DND-41 (cell line): ENCODE results near the gene SINHCAF.

Source experiments
- ATAC-seq: fragments of 200-7000 bp; cut with Tn5 transposase; 3 replicates; pipeline ENCODE4 v1.9.1; 2021; ENCODE audit warnings: low read depth; ENCODE audit not compliant: insufficient read depth
- DNase-seq: peaks from one replicate; pipeline ENCODE4 v3.0.0-alpha.2; 2020
- H2AFZ ChIP-seq: 2 replicates; pipeline ENCODE4 v1.6.0; 2012; ENCODE audit warnings: low read depth, low read length
- H3K27ac ChIP-seq: 2 replicates; pipeline ENCODE4 v1.5.1; 2012; ENCODE audit warnings: low read length, inconsistent platforms
- H3K27me3 ChIP-seq: fragments of 200-600 bp; sonication (generic); 2 replicates; pipeline ENCODE4 v1.6.0; 2012; ENCODE audit warnings: low read length, mild to moderate bottlenecking, inconsistent platforms; ENCODE audit not compliant: insufficient read depth, poor library complexity
- H3K36me3 ChIP-seq: 2 replicates; pipeline ENCODE4 v1.5.1; 2012; ENCODE audit warnings: low read length, inconsistent platforms; ENCODE audit not compliant: insufficient read depth
- H3K4me1 ChIP-seq: 2 replicates; pipeline ENCODE4 v1.5.1; 2012; ENCODE audit warnings: mild to moderate bottlenecking, low read length; ENCODE audit not compliant: insufficient read depth
- H3K4me2 ChIP-seq: 2 replicates; pipeline ENCODE4 v1.6.0; 2012; ENCODE audit warnings: mild to moderate bottlenecking, moderate library complexity, low read length, inconsistent platforms; ENCODE audit not compliant: insufficient read depth
- H3K4me3 ChIP-seq, 2 experiments: fragments of 200-600 bp in 1 of 2; shearing (Covaris generic) in 1 of 2; 2 replicates each; pipeline ENCODE4 v1.5.1; 2012 to 2016; ENCODE audit warnings: inconsistent platforms in 2 of 2, low read length in 2 of 2, mild to moderate bottlenecking in 2 of 2, low read depth in 1 of 2, moderate library complexity in 1 of 2
- H3K79me2 ChIP-seq: 2 replicates; pipeline ENCODE4 v1.6.0; 2012; ENCODE audit warnings: low read length, inconsistent platforms; ENCODE audit not compliant: insufficient read depth
- H3K9ac ChIP-seq: 2 replicates; pipeline ENCODE4 v1.6.0; 2012; ENCODE audit warnings: low read depth, mild to moderate bottlenecking, inconsistent platforms, low read length, moderate library complexity
- H3K9me3 ChIP-seq: 2 replicates; pipeline ENCODE4 v1.5.1; 2012; ENCODE audit warnings: low read length, moderate library complexity, mild to moderate bottlenecking, inconsistent platforms; ENCODE audit not compliant: insufficient read depth, severe bottlenecking
- H4K20me1 ChIP-seq: 2 replicates; pipeline ENCODE4 v1.6.0; 2012; ENCODE audit warnings: low read length; ENCODE audit not compliant: insufficient read depth
- EZH2 ChIP-seq: IDR thresholded peaks from 3 replicates; pipeline ENCODE4 v1.6.1; 2012; ENCODE audit warnings: borderline replicate concordance, low read depth, mild to moderate bottlenecking, moderate library complexity, low read length, inconsistent platforms; ENCODE audit not compliant: severe bottlenecking
- TF ChIP-seq, protein P1 (sequence below): IDR thresholded peaks from 2 replicates; pipeline ENCODE4 v1.5.1; 2012; ENCODE audit warnings: borderline replicate concordance, low read length, moderate library complexity, mild to moderate bottlenecking; ENCODE audit not compliant: poor library complexity, severe bottlenecking; ENCODE audit errors: extremely low read depth

The SINHCAF gene

DNA sequence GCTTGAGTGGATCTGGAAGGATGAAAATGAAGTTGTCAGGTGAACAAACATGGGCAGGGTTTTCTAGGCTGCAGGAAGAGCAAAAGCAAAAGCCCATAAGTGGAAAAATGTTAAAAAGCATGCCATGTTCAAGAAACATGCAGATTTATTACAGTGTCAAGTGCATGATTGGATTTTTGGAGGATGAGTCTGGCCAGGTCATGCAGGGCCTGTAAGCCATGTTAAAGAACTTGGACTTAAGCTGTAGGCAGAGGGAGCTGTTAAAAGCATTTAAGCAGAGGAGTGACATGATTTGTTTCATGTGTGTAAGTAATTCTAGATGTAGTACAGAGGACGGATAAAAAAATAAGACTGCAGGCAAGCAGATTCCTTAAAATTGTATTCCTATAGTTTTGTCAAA is 16.3 kb upstream of the SINHCAF start:
- no peaks in the 10 kb centered on the region for H3K79me2 ChIP-seq
- H2AFZ ChIP-seq, result no peak overlapping the region
- TF ChIP-seq EZH2, result no peak
- TF ChIP-seq, protein P1, sequence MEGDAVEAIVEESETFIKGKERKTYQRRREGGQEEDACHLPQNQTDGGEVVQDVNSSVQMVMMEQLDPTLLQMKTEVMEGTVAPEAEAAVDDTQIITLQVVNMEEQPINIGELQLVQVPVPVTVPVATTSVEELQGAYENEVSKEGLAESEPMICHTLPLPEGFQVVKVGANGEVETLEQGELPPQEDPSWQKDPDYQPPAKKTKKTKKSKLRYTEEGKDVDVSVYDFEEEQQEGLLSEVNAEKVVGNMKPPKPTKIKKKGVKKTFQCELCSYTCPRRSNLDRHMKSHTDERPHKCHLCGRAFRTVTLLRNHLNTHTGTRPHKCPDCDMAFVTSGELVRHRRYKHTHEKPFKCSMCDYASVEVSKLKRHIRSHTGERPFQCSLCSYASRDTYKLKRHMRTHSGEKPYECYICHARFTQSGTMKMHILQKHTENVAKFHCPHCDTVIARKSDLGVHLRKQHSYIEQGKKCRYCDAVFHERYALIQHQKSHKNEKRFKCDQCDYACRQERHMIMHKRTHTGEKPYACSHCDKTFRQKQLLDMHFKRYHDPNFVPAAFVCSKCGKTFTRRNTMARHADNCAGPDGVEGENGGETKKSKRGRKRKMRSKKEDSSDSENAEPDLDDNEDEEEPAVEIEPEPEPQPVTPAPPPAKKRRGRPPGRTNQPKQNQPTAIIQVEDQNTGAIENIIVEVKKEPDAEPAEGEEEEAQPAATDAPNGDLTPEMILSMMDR, result no peak
- no peaks in the 10 kb centered on the region for H3K4me1 ChIP-seq
- DNase-seq, result no peak
- no peak for ATAC-seq
- H3K4me2 ChIP-seq, result no peak overlapping the region
- H3K27me3 ChIP-seq, result no peaks in the 10 kb centered on the region
- H3K27ac ChIP-seq, result no peak overlapping the region
- no peak overlapping the region for H3K9ac ChIP-seq
- no peak overlapping the region for H3K4me3 ChIP-seq
- no peaks in the 10 kb centered on the region for H3K9me3 ChIP-seq
- H4K20me1 ChIP-seq, result no peaks in the 10 kb centered on the region
- no peaks in the 10 kb centered on the region for H3K36me3 ChIP-seq

DNA sequence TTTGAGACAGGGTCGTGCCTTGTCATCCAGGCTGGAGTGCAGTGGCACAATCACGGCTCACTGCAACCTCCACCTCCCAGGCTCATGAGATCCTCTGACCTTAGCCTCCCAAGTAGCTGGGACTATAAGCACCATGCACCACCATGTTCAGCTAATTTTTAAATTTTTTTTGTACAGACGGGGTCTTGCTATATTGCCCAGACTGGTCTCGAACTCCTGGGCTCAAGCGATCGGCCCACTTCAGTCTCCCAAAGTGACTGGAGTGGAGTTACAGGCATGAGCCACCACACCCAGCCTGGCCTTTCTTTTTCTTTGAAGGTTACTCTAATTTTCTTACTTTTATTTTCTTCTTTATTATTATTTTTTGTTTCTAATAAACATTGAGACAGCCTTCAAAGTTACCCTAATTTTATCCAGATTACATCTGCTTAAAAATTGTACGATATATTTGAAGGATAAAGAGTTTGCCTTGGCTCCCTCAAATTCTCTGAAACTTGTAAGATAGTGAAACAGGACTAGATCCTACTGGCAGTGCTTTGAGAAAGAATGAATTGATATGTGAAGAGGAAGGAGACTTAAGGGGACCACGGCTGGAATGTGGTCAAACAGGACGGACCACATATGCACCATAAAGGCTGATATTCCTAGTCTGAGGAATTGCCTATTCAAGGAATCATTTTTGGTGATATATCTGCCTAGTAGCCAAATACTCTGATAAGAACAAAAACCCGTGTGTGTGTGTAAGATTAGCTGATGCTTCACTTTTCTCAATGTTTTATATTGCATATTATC is 14.1 kb upstream of the SINHCAF start:
- Histone ChIP-seq H3K9ac (no peak overlapping the region), H3K4me3 (no peak overlapping the region), H3K27ac (no peak overlapping the region), H2AFZ (no peak overlapping the region), H3K36me3 (no peaks in the 10 kb centered on the region), H4K20me1 (no peaks in the 10 kb centered on the region), H3K4me1 (no peaks in the 10 kb centered on the region), H3K4me2 (no peak overlapping the region), H3K79me2 (no peaks in the 10 kb centered on the region), H3K27me3 (no peaks in the 10 kb centered on the region), H3K9me3 (no peaks in the 10 kb centered on the region)
- DNase-seq (no peak), ATAC-seq (no peak)
- TF ChIP-seq, protein P1, result no peak
- no peak for TF ChIP-seq EZH2

DNA sequence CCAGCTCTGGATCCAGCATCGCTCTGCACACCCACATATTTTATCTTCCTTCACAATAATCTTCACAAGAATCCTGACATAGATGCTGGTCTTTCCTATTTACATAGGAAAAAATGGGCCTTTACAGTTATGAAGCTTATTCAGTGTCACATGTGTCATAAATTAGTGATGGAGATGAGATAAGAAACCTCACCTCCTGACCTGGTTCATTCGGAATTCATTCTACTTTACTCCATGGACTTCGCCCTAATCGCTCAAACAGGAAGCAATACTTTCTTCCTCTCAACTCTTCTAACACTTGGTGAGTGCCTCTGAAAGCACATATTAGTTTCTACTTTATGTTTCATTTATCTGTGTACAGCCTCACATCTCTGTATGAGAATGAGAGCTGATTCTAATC is 12.0 kb upstream of the SINHCAF start:
- TF ChIP-seq EZH2, result no peak
- TF ChIP-seq, protein P1, result no peak
- no peak for ATAC-seq

More for the DNA sequence above, 12.0 kb upstream of the SINHCAF start:
- H2AFZ ChIP-seq, result no peak overlapping the region
- no peaks in the 10 kb centered on the region for H3K79me2 ChIP-seq
- no peak overlapping the region for H3K4me2 ChIP-seq
- DNase-seq, result no peak
- H3K4me3 ChIP-seq, result no peak overlapping the region
- no peak overlapping the region for H3K27ac ChIP-seq
- H3K27me3 ChIP-seq, result no peaks in the 10 kb centered on the region
- no peaks in the 10 kb centered on the region for H3K9me3 ChIP-seq
- no peak overlapping the region for H3K9ac ChIP-seq
- H3K4me1 ChIP-seq, result no peaks in the 10 kb centered on the region
- H4K20me1 ChIP-seq, result no peaks in the 10 kb centered on the region
- H3K36me3 ChIP-seq, result no peaks in the 10 kb centered on the region
